M059J (cell line): Measurements from ENCODE around the gene SRM. TPM values are rescaled to one million over a fixed set of nuclear protein-coding genes. Genes with fewer than 3 reads are reported as not detected.
"Not testable (repeated sequence)": the region's sequence is repeated elsewhere in the genome, so short reads cannot be mapped to it uniquely, and the experiment has no call there.

ENCODE experiments used
- DNase-seq: peaks from one replicate; pipeline ENCODE4 v3.0.0-alpha.2; 2012; ENCODE audit warnings: low read depth
- total RNA-seq: library from RNA; depleted of rRNA; stranded (reverse); fragments of >200 nt; shearing (Covaris generic); gene quantifications from 2 replicates; pipeline ENCODE4 v1.2.3, GENCODE V29; 2014; rRNA removed

Gene SRM
- total RNA-seq, 1 experiment from 2014 or later = 83.2 TPM

- DNase-seq = not testable (repeated sequence)
Observed at GRCh38 chr1:11019358-11019757, 40.5 kb downstream of the SRM start.

DNA sequence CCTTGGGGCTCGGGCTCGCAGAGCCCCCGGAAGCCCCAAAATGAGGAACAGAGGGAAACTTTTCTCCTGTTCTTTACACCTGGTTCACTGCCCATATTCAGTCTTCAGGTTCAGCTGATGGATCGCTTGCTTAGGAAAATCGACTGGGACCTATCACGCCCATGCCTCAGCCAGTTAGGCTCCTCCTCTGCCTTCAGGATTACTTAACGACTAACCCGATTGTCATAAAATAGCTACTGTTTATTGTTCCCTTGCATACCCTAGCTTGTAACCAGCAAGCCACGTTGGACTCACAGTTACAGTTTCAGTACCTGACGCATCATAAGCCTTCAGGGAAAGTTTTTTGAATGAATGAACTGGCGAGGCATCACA is 46.7 kb downstream of the SRM start:
- DNase-seq = peak; percentile 37

- peak; percentile 81 for DNase-seq
Observed at GRCh38 chr1:11012260-11013159, 47.3 kb downstream of the SRM start, which contains the start of gene TARDBP. Gene TARDBP (plus strand): TSS chr1:11012654. CDS start chr1:11013728, 1,074 bp downstream.

Other genes with a start within 250 kb of the SRM start
- gene TARDBP, start 47.4 kb downstream of the SRM start, total RNA-seq = 70.2 and 106 TPM in 2 replicates
- gene MASP2, start 12.8 kb downstream of the SRM start, total RNA-seq = not detected in 2 replicates
- gene EXOSC10, start 39.9 kb upstream of the SRM start, total RNA-seq = 57.0 and 68.4 TPM in 2 replicates
- 0.12 and 0.22 TPM in 2 replicates for gene ANGPTL7, start 129.3 kb upstream of the SRM start, total RNA-seq
- 27.6 and 46.6 TPM in 2 replicates for gene MTOR, start 202.5 kb upstream of the SRM start, total RNA-seq
- 9.5 and 11.0 TPM in 2 replicates for gene UBIAD1, start 213.2 kb upstream of the SRM start, total RNA-seq